ENCODE measurements around the gene TGIF2.

The TGIF2 gene

DNA sequence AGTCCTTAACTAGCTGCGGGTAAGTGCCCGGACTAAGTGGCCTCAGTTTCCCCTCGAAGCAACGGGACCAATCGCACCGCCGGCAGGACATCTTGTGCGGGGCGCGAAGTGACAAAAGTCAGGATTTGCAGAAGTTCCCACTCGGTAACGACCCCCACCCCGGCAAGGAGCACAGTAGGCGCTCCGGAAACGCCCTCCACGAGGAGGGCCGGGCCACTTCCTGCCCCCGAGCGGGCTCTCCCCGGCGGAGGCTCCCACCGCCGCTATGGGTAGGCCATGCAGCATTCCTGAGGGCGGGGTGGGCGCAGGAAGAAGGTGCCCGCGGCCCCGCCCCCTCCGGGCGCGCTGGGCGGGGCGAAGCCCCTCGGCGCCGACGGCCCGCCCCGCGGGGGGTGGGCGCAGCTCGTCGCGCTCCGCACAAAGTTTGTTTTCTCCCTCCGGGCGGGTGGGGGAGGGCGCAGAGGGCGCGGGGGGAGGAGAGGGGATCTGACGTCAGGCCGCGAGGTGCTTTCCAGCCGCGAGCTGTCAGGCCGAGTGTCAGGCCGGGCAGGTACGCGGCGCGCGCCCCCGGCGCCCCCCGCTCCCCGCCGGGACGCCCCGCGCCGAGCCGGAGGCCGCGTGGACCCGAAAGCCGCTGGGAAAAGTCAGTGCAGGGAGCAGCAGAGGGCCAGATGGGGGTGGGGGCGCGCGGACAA is at the start of gene TGIF2:
Gene TGIF2, plus strand, starts transcription at position 495 of the 695 bp plus-strand sequence. CDS start 5,178 bp downstream, outside the sequence.
- peak; percentile 99 for DNase-seq (ENCODE audit: low spot score)

DNA sequence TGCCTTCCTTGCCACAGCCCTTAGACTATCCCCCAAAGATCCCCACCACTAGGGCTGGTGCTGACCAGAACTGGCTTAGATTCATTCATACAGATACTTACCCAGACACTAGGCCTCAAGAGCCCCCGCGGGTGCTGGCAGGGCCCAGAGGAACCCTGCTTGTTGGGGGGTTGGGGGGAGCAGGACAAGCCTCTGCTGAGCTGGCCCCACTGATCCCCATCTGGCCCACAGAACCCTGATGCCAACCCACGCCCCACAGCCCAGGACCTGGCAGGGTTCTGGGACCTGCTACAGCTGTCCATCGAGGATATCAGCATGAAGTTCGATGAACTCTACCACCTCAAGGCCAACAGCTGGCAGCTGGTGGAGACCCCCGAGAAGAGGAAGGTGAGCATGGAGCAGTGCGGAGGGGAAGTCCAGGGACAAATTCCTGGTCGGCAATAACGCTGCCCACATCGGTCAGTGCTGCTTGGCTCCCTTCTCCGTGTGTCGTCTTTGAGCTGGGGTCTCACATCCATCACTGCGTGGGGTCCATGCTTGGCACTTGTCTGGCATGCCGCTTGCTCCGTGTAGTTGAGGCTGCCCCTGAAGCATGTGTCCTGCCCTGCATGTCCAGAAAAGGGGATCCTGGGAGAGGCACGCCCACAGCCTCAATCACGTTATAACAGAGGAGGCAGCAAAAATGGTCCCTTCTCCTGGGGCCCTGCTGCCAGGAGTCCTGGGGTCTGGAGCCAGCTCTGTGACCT is 47.6 kb upstream of the TGIF2 start:
- DNase-seq (ENCODE audit: low spot score) = no peak

DNA sequence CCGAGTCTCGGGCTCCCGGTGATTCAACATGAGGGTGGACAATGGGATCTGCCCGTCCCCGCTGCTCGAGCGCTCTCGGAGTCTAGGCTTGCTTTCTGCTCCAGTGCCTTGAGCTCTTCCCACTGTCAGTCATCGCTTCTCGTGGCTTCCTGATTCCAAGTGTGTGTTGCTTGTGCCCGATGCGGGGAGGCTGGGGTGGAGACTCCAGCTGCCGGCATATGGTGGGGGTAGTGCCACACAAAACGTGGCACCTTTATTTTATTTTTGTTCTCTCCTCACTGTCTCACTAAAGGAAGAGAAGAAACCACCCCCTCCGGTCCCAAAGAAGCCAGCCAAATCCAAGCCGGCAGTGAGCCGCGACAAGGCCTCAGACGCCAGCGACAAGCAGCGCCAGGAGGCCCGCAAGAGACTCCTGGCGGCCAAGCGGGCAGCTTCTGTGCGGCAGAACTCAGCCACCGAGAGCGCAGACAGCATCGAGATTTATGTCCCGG is 46.8 kb upstream of the TGIF2 start:
- no peak for DNase-seq (ENCODE audit: low spot score)

DNA sequence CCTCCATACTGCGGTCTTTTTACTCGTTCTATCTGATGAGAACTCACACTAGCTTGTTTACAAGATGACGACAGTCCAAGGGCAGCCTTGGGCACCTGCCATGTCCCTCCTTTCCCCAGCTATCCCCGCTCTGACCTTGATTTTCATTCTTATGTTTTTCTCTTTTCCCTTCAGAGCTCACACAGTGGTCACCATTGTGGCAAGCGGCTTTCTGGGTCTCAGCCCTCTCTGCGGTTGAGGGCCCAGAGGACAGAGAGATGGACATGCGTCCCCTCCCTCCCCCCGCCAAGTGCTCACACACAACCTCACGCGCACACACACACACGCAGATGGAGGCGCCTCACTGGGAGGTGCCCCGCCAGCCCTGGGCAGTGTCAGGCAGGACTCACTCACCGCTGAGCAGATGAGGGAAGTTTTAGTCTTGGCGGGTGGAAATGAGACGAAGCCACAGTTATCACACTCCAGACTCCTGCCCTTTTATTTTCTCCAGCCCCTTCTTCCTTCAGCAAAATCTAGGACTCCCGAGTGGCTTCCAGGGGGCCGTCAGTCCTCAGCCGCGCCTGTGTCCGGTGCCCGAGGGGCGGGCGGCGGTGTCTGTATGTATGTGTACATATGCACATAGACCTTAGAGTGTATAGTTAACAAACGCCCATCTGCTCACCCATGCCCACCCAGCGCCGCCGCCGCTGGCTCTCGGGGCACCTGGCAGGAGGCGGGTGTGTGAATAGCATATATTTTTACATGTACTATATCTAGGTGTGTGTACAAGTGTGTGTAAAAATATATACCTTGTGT is 45.9 kb upstream of the TGIF2 start:
- DNase-seq (ENCODE audit: low spot score) = no peak

DNA sequence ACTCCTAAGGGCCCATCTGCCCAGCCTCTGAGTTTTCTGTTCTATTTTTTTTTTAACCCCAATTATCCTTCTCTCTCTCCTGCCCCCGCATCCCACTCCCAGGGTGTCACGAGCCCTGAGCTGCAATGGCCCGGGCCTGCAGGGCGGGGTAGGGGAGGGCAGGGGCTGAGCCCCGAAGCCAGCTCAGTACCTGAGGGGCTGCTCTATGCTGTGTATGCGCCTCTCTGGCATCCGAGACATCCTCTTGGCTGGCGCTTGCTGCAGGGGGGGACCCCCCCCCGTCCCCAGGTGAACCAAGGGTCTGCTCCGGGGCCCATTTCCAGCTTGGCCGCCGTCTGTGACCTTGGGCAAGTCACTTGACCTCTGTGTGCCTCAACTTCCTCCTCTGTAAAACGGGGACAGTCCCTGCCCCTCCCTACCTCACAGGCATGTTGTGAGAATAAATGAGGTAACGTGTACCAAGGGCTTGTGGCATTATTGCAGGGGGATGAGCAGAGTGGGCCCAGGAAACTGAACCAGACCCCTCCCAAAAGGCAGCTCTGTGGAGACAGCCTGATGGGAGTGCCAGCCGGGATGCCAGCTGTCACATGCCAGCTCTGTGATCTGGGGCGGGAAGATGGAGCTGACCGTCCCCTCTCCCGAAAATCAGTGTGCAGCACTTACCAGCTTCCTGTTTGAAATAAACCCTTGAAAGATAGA is 45.1 kb upstream of the TGIF2 start:
- no peak for DNase-seq (ENCODE audit: low spot score)

DNA sequence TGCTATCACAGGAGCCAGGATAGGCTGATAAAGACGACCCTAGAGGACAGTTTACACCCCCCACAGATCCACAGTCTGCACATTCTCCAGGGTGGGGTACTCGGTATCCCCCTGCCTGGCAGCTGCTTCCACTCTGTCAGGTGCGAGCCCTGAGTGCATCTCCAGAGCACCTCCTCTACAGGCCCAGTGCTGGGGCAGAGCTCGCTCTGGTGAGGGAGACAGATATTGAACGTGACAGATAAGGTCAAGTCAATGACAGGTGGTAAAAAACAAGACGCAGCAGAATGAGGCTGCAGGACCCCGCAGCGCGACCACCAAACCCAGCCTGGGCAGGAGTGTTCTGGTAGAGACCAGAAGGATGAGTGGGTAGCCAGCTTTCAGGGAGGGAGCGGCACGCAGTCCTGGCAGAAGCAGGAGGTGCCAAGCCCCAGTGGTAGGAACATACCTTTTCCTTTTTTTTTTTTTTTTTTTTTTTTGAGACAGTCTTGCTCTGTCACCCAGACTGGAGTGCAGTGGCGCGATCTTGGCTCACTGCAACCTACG is 44.5 kb upstream of the TGIF2 start:
- DNase-seq (ENCODE audit: low spot score) = no peak

DNA sequence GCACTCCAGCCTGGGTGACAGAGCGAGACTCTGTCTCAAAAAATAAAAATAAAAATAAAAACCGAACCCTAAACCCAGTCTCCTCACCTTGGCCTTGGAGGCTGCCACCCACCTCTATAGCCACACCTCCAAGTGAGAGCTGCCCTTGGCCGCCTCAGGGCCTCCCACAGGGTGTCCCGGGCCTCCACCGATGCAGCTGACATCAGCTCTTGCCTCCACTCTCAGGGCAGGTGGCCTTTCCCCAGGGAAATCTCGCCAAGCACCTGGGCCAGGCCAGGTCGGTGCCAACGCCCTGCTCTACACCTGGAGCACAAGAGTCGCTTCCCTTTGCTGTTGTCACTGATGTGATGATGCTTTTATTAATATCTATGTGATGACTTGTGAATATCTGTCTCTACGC is 41.0 kb upstream of the TGIF2 start:
- no peak for DNase-seq (ENCODE audit: low spot score)

DNA sequence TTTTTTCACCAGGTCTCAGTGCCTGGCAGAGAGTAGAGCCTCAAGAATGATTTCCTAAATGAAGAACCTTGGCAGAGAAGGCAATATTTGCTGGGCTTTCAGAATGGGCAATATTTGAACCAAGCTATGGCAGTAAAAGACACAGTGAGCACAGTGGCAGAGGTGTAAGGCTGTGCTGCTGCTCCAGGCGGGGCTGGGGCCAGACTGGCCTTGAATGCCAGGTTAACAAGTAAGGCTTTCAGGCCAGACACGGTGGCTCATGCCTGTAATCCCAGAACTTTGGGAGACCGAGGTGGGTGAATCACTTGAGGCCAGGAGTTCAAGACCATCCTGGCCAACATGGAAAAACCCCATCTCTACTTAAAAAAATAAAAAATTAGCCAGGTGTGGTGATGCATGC is 40.6 kb upstream of the TGIF2 start:
- DNase-seq (ENCODE audit: low spot score) = no peak

DNA sequence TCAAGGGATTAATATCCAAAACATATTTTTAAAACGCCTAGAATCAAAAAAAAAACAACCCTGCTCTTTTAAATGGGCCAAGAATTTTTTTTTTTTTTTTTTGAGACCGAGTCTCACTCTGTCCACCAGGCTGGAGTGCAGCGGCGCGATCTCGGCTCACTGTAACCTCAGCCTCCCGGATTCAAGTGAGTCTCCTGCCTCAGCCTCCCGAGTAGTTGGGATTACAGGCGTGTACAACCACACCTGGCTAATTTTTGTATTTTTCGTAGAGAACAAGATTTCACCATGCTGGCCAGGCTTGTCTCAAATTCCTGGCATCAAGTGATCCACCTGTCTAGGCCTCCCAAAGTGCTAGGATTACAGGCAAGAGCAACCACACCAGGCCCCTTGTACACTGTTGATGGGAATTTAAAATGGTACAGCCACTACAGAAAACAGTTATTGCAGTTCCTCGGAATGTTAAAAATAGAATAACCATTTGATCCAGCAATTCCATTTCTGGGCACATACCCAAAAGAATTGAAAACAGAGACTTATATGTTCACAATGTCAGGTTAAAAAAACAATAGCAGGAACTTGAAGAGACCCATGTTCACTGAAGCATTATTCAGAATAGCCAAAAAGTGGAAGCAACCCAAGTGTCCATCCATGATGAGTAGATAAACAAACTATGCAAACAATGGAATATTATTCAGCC is 35.2 kb upstream of the TGIF2 start:
- DNase-seq (ENCODE audit: low spot score) = no peak

DNA sequence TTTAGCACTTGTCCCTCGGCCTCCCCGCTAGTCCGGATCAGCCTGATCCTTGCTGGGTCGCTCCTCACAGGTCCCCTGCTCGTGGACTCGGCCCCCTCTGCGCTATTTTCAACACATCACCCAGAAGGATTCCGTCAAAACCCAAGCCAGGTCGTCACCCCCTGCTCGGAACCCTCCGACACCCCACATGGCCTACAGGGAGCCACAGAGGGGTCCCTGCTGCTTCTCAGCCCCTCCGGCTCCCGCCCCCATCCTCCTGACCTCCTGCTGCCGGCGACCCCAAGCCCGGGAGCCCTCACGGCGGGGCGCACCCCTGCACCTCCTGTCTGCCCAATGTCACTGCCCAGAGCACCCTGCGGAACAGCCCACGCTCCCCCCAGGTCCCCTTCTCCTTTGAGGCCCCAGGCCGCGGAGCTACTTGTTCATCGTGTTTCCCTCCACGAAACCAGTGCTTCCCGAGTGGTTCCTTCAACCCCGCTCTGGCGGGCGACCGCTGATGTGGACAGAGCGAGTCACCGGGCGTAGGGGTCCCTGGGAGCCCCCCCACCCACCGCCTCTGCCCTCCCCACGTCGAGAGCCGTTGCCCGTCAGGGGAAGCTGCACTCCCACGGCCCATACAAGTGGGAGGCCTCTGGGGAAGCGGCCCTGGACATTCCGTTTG is 32.7 kb upstream of the TGIF2 start:
- DNase-seq (ENCODE audit: low spot score) = no peak

DNA sequence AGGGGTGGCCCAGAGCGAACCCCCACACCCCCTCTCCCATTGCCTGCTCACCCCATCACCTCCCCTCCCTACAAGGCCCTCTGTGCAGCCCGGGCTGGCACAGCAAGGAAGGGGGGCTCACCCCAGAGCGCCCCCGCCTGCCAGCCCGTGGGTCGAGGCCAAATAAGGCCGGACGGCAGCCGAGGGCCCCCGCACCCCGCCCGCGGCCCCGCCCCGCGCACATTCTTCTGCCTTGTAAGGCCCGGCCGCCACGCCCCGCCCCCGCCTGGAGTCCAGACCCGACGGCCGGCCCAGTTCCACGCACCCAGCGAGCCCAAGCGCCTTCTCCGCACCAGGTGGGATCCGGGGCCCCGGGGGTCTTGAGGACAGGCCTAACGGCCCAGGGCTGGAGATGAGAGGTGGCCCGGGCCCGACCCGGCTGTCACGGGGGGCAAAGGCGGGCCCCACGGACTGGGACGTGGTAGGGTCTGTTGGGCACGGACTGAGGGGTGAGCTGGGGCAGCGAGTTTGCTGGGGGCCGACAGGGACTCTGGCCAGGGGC is 32.1 kb upstream of the TGIF2 start, which contains the start of gene MYL9:
Gene MYL9, plus strand, starts transcription at position 293 of the 541 bp plus-strand sequence. CDS start 3,366 bp downstream, outside the sequence.
- DNase-seq (ENCODE audit: low spot score) = peak; percentile 39

DNA sequence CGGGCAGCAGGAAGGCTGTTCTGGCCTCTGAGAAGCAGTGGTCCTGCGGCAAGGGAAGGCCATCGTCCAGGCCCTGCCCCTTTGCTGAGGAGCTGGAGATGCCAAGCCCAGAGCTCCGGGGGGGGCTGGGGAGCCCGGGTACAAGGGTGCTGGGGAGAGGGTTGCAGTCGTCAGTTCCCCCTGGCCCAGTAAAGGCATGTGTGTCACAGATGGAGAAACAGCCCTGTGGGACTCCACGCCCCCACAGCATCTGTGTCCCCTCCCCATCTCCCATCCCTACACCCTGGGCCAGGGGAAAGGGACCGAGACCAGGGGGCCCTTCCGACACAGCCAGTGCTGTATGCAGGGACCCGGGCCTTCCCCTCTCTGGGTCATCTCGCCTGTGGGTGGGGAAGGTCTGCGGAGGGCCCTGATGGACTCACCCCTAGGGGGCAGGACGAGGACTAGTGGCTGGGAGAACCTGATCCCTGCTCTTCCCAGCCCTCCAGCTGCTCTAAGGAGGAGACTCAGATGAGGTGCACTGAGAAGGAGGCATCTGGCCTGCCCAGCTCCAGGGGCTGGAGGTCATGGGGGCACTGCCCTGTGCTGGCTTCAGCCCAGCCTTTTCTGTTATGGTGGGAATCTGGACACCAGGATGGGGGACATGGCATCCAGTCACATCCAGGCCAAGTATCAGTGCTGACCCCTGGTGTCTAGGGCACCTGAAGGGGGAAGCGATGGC is 31.5 kb upstream of the TGIF2 start:
- no peak for DNase-seq (ENCODE audit: low spot score)

DNA sequence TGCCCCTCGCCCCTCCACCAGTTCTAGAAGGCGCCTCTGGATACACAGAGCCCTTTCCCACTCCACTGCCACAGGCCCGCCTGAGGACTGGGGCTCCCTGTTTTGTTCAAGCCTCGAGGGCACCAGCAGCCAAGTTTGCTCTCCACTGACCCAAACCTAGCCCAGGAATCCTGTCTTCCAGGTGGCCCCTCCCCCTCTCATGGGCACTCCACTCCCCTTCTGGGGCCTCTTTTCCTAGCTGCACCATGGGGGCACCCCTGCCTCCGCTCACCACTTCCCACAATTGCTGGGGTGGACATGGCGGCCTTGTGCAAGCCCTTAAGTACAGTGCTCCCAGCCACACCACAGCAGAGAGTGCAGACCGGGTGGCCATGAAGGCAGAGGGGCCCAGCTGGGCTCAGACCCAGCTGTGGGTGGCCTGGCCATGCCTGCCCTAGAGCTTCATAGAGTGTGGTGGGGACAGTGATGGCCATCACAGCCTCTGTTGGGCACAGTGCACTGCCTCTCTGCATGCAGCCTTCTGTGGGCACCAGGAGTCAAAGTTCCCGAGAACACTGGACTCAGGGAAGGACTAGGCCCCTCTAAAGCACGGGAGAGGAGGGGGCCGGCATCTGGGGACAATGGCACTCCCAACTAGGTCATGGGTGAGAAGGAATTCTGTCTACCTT is 30.7 kb upstream of the TGIF2 start:
- DNase-seq (ENCODE audit: low spot score) = no peak

DNA sequence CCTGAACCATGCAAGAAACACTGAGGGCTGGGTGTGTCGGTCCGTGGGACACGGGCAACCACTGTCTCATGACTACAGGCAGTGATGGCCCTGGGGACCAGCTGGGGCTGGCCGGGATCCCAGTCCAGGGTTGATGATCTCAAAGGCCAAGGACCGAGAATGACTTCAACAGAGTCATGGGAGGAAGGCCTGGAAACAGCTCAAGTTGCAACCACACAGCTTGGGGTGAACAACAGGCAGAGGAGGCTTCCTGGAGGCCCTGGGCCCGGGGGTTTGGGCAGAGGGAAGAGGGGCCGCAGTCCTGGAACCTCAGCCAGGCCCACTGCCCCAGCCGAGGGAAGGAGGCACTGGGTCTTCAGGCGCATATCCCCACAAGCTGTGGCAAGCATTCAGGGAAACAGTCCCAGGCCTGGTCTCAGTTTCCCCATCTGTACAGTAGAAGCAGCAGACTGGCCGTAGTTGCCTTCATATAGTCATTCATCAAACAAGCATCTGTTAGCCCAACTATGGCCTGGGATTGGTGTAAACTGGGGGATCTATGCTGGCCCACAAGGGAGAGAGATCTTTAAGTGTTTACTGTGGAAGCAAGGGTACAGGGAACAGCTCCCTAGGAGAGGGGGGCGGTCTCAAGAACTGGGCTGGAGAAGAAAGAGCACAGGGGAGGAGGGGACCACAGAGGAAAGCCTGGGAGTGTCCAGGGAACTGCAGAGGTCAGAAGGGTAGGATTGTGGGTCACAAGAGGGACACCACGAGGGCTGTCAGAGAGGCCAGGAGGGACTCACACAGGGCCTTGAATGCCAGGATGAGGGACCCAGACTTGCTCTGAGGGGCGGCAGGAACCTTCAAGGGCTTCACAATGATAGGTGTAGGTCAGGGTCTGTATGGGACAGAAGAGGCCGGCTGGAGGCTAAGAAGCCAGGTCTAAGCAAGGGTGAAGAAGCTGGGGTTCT is 29.9 kb upstream of the TGIF2 start:
- DNase-seq (ENCODE audit: low spot score) = no peak

DNA sequence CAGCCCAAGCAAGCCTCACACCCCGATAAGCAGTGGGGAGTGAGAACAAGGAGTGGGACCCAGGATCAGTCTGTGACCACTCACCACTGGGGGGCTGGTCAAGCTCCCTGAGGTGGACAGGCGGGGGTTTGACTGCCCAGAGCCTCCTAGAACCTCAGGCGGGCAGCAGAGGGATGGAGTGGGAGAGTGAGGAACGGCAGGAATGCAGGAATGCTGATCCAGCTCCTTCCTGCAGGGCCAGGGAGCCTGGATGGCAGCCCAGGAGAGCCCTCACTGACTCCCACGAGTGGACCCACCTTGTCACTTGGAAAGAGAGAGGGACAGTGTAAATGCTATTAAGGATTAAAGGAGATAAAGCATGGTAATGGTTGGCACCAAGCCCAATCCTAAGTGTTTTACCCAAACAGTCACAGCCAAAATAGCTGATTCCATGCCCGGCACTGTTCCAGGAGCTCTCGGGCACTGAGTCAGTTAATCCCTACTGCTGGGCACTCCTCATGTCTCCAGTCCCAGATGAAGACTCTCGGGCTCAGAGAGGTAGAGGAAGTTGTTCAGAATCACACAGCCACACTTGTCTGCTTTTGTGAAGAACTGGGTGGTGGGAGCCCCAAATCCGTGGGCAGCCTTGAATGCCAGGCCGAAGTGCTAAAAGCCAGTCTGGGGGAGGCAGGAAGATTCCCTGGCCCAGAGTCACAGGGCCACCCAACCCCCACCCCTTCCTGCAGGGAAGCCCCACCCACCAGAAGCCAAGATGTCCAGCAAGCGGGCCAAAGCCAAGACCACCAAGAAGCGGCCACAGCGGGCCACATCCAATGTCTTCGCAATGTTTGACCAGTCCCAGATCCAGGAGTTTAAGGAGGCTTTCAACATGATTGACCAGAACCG is 29.0 kb upstream of the TGIF2 start:
- DNase-seq (ENCODE audit: low spot score) = no peak

DNA sequence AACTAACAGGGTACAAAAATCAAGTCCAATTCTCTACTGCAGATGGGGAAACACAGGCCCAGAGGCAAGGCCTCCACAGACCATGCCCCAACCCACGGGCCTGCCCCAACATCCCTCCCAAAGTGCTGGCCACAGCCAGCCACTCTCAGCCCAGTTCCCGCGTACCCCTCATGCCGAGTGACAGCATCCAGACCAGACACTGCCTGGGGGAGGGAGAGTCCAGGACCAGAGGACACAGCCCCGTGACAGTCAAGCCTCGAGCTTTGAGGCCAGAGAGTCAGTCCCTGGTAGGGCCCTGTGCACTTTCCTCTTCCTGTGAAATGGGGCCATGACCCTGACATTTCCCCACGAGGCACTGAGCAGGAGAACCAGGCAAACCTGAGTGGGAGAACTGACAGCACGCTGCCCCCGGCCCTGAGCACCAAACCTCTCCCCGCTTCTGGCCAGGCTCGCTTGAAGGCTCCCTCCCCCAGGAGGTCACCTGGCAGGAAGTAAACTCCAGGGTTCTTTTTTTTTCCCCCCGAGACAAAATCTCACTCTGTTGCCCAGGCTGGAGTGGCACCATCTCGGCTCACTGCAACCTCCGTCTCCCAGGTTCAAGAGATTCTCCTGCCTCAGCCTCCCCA is 27.2 kb upstream of the TGIF2 start:
- no peak for DNase-seq (ENCODE audit: low spot score)
